IMR-90 (cell line): Measurements from ENCODE around the gene PTPRG. TPM values are rescaled to one million over a fixed set of nuclear protein-coding genes. Genes with fewer than 3 reads are reported as not detected.

ENCODE experiments used
- ATAC-seq: fragments of 200-7000 bp; cut with Tn5 transposase; 2 replicates; pipeline ENCODE4 v1.9.1; 2020; ENCODE audit warnings: low read depth, mild to moderate bottlenecking, moderate library complexity
- BruUV-seq: library from RNA; stranded (reverse); fragments of 400-500 nt; replicated peaks from 2 replicates; lab custom pipeline; 2021; lab: Mats Ljungman, UMichigan
- CTCF ChIA-PET: fragments of 300-600 bp; formaldehyde crosslinking; extraction: SDS; loops from one replicate; lab custom pipeline; 2021; ENCODE audit warnings: antibody characterized with exemption; lab: Yijun Ruan, JAX
- POLR2A ChIA-PET: fragments of 300-600 bp; sonication (Branson Sonifier 250); formaldehyde crosslinking; loops from one replicate; lab custom pipeline; 2022; ENCODE audit warnings: antibody characterized with exemption; ENCODE audit not compliant: unreplicated experiment; lab: Charles Lee
- DNase-seq: peaks from one replicate; pipeline ENCODE4 v3.0.0; 2013
- H2AFZ ChIP-seq: replicated peaks from 2 replicates; pipeline ENCODE3; 2013; ENCODE audit warnings: low read length, mild to moderate bottlenecking; ENCODE audit not compliant: poor library complexity
- H2AK5ac ChIP-seq: 2 replicates; pipeline ENCODE4 v1.6.1; 2013; ENCODE audit warnings: low read depth, low read length, inconsistent platforms
- H2AK9ac ChIP-seq: replicated peaks from 2 replicates; pipeline ENCODE3; 2013; ENCODE audit warnings: mild to moderate bottlenecking, low read depth, low read length, moderate library complexity; ENCODE audit not compliant: poor library complexity
- H2BK120ac ChIP-seq: 2 replicates; pipeline ENCODE4 v1.6.1; 2013; ENCODE audit warnings: low read depth, low read length, inconsistent platforms
- H2BK15ac ChIP-seq: 3 replicates; pipeline ENCODE4 v1.6.1; 2013; ENCODE audit warnings: low read depth, low read length, inconsistent platforms
- H2BK20ac ChIP-seq: 2 replicates; pipeline ENCODE4 v1.6.1; 2013; ENCODE audit warnings: low read depth, mild to moderate bottlenecking, inconsistent platforms, low read length, moderate library complexity
- H2BK5ac ChIP-seq: 2 replicates; pipeline ENCODE4 v1.6.1; 2013; ENCODE audit warnings: mild to moderate bottlenecking, low read depth, low read length, inconsistent platforms; ENCODE audit not compliant: poor library complexity, severe bottlenecking
- H3K14ac ChIP-seq: replicated peaks from 2 replicates; pipeline ENCODE4 v1.6.1; 2013; ENCODE audit warnings: low read depth, low read length, inconsistent platforms
- H3K18ac ChIP-seq: 2 replicates; pipeline ENCODE4 v1.6.1; 2013; ENCODE audit warnings: low read depth, low read length, control low read depth
- H3K23ac ChIP-seq: 2 replicates; pipeline ENCODE4 v1.6.1; 2013; ENCODE audit warnings: low read depth, low read length, inconsistent platforms
- H3K27ac ChIP-seq: 2 replicates; pipeline ENCODE4 v1.5.1; 2013; ENCODE audit warnings: mild to moderate bottlenecking, control low read depth, low read length; ENCODE audit not compliant: insufficient read depth
- H3K27me3 ChIP-seq: 2 replicates; pipeline ENCODE4 v1.6.1; 2013; ENCODE audit warnings: low read length; ENCODE audit not compliant: control insufficient read depth, insufficient read depth
- H3K36me3 ChIP-seq: 2 replicates; pipeline ENCODE4 v1.6.1; 2013; ENCODE audit warnings: low read length, mixed read lengths; ENCODE audit not compliant: control insufficient read depth, insufficient read depth
- H3K4ac ChIP-seq: 2 replicates; pipeline ENCODE4 v1.6.1; 2013; ENCODE audit warnings: low read depth, low read length, inconsistent platforms
- H3K4me1 ChIP-seq: 2 replicates; pipeline ENCODE4 v1.6.1; 2013; ENCODE audit warnings: low read length, mixed read lengths; ENCODE audit not compliant: control insufficient read depth, insufficient read depth
- H3K4me2 ChIP-seq: 2 replicates; pipeline ENCODE4 v1.6.1; 2013; ENCODE audit warnings: low read depth, mild to moderate bottlenecking, control low read depth, low read length, moderate library complexity
- H3K4me3 ChIP-seq: 2 replicates; pipeline ENCODE4 v1.5.1; 2013; ENCODE audit warnings: low read depth, mild to moderate bottlenecking, control low read depth, low read length, moderate library complexity; ENCODE audit not compliant: insufficient read depth
- H3K56ac ChIP-seq: 2 replicates; pipeline ENCODE4 v1.6.1; 2013; ENCODE audit warnings: low read length, inconsistent platforms; ENCODE audit not compliant: insufficient read depth; ENCODE audit errors: extremely low read depth
- H3K79me1 ChIP-seq, 2 experiments: 2 replicates each; pipeline ENCODE4 v1.6.1; 2013; ENCODE audit warnings: low read length in 2 of 2, inconsistent platforms in 1 of 2, low read depth in 1 of 2
- H3K9ac ChIP-seq: 2 replicates; pipeline ENCODE4 v1.6.1; 2013; ENCODE audit warnings: low read depth, low read length, control low read depth
- H3K9me1 ChIP-seq: 2 replicates; pipeline ENCODE4 v1.6.1; 2013; ENCODE audit warnings: low read length, inconsistent platforms; ENCODE audit not compliant: insufficient read depth
- H3K9me3 ChIP-seq: 2 replicates; pipeline ENCODE4 v1.6.1; 2013; ENCODE audit warnings: low read length; ENCODE audit not compliant: control insufficient read depth, insufficient read depth
- H4K20me1 ChIP-seq: 2 replicates; pipeline ENCODE4 v1.6.1; 2013; ENCODE audit warnings: low read length, inconsistent platforms; ENCODE audit not compliant: insufficient read depth
- H4K5ac ChIP-seq: 2 replicates; pipeline ENCODE4 v1.6.1; 2013; ENCODE audit warnings: mild to moderate bottlenecking, low read depth, low read length, control low read depth
- H4K8ac ChIP-seq, 2 experiments: 2 replicates each; pipeline ENCODE4 v1.6.1; 2013; ENCODE audit warnings: low read depth in 2 of 2, low read length in 2 of 2, control low read depth in 1 of 2, inconsistent platforms in 1 of 2
- H4K91ac ChIP-seq: 2 replicates; pipeline ENCODE4 v1.6.1; 2013; ENCODE audit warnings: low read depth, low read length, inconsistent platforms; ENCODE audit not compliant: insufficient read depth
- CTCF ChIP-seq: conservative IDR thresholded peaks from 2 replicates; pipeline ENCODE4 v1.5.1; 2012; ENCODE audit warnings: mild to moderate bottlenecking, low read depth, low read length, improper control_type of control experiment
- WGBS, 2 experiments: methylation state at CpG; one replicate each; pipeline versions ENCODE4 v1.1.5 to v1.1.7; 2013; ENCODE audit warnings: missing lambda C conversion rate in 2 of 2; ENCODE audit not compliant: insufficient read length in 1 of 2; ENCODE audit errors: extremely low coverage in 2 of 2; 5-methylcytosine and 5-hydroxymethylcytosine counted together
- dilution Hi-C: fragments of 300-500 bp; cut with HindIII; formaldehyde crosslinking; loops from one replicate; pipeline ENCODE4 v1.14.3; 2018; ENCODE audit warnings: low sequenced_read_pairs; ENCODE audit not compliant: unreplicated experiment
- in situ Hi-C: fragments of 300-500 bp; cut with MboI; formaldehyde crosslinking; loops from 3 replicates; pipeline ENCODE4 v1.14.3; 2019; ENCODE audit warnings: low sequenced_read_pairs, inconsistent platforms, mixed read lengths
- intact Hi-C: fragments of 100-400 bp; cut with micrococcal nuclease; formaldehyde crosslinking; loops from 2 replicates; pipeline ENCODE4 v1.10.0; 2022
- polyA plus RNA-seq, 3 experiments: library from polyadenylated mRNA; depleted of rRNA; stranded (reverse); fragments of >200 nt; gene quantifications; 2 replicates each; pipeline ENCODE4 v1.2.3, GENCODE V29; 2012; ENCODE audit warnings: low replicate concordance in 1 of 3
- total RNA-seq: library from RNA; depleted of rRNA; stranded (reverse); fragments of >200 nt; gene quantifications from 2 replicates; pipeline ENCODE4 v1.2.3, GENCODE V29; 2012

The PTPRG gene
- total and polyA plus RNA-seq, 2 of the 4 experiments (the other 2 are of a cell fraction): 7.7 to 31.0 TPM

- Histone ChIP-seq H4K91ac (no peak overlapping the region), H3K9me3 (no peaks in the 10 kb centered on the region), H2BK15ac (no peak overlapping the region), H3K4ac (no peak overlapping the region), H3K27ac (no peak overlapping the region), H3K79me1 (peaks cover 0 to 19% of the 10 kb centered on the region in 2 experiments; a peak in 3 of 4 replicates), H3K27me3 (no peaks in the 10 kb centered on the region), H3K4me3 (no peak overlapping the region), H2AK5ac (no peak overlapping the region), H3K4me2 (no peak overlapping the region), H4K5ac (no peak overlapping the region), H4K8ac (no peak overlapping the region), H2BK5ac (no peak overlapping the region), H2BK20ac (no peak overlapping the region), H3K9ac (no peak overlapping the region), H3K18ac (no peak overlapping the region), H3K23ac (0 out of 2 replicates have a peak overlapping the region, but pooled peaks have one; percentile 12), H2AK9ac (no peak overlapping the region), H2BK120ac (no peak overlapping the region), H2AFZ (no peak overlapping the region), H3K9me1 (no peaks in the 10 kb centered on the region), H3K56ac (no peak overlapping the region), H3K36me3 (no peaks in the 10 kb centered on the region), H3K4me1 (peaks cover 3% of the 10 kb centered on the region; the same call in 1 of the 2 replicates), H3K14ac (no peak overlapping the region), H4K20me1 (no peaks in the 10 kb centered on the region)
- intact Hi-C loops: no loop called here
- no peak for ATAC-seq
- in situ Hi-C loops: no loop called here
- POLR2A ChIA-PET: interaction anchor here (0.5 kb wide), 1 partner anchor 42 kb away, joined by 4 read pairs; no protein-coding TSS in a partner anchor
- CTCF ChIA-PET: no interaction called here
- no peak for TF ChIP-seq CTCF
- WGBS, 2 experiments: no CpG with 5 or more reads among the region's 2 CpGs
- DNase-seq: no peak
- BruUV-seq: no TSS peak
- dilution Hi-C loops: no loop called here
Observed at GRCh38 chr3:61979638-61980037, 418.3 kb downstream of the PTPRG start.
